ENCODE measurements around the gene ARSI.

Gene ARSI

GRCh38 chr5:150289551-150290390 is 12.9 kb downstream of the ARSI start, which contains the start of gene CAMK2A:
Gene CAMK2A, minus strand, starts transcription at chr5:150289773. Its CDS starts 148 bp downstream, at chr5:150289625.
- peak; percentile 17 for DNase-seq

- no peak for DNase-seq
These were observed 13.9 kb downstream of the ARSI start for GRCh38 chr5:150288791-150289190.

GRCh38 chr5:150288361-150288760 is 14.3 kb downstream of the ARSI start:
- DNase-seq, result no peak

GRCh38 chr5:150286820-150287219 is 15.9 kb downstream of the ARSI start:
- DNase-seq, result peak; percentile 27

GRCh38 chr5:150285114-150285513 is 17.6 kb downstream of the ARSI start:
- no peak for DNase-seq

- DNase-seq, result no peak
These were observed 18.4 kb downstream of the ARSI start for GRCh38 chr5:150284311-150284710.

DNA sequence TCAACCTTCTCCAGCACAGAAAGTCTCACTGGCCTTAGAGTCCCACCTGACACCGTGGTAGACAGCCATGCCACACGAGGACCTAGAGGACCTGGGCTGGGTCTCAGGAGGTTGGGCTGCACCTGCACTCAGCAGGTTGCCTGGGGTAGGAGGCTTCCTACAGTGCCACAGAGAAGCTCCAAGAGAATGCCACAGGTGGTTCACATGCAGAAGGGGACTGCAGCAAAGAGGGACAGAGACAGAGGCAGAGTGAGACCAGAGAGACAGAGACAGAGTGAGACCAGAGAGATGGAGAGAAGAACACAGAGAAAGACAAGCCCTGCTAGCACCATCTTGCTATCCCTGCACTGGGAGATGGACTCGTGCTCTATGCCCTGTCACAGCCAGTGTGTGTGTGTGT is 18.8 kb downstream of the ARSI start:
- DNase-seq, result no peak

DNA sequence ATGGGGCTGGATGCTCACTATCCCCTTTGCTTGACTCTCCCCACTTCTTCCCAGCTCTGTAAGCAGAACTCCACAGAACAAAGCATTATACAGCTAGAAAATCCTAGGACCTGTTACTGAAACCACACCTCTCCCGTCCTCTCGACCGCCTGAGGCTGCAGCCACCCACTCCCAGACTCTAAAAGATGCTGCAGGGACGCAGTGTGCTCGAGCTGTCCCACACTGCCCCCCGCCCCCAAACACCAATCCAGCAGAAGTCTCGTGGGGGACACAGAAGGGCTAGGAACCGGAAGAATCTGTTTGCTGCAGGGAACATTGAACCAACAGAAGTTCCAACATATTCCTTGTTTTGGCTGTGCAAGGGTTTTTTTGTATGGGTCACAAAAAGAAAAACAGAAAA is 20.7 kb downstream of the ARSI start:
- DNase-seq, result no peak

DNA sequence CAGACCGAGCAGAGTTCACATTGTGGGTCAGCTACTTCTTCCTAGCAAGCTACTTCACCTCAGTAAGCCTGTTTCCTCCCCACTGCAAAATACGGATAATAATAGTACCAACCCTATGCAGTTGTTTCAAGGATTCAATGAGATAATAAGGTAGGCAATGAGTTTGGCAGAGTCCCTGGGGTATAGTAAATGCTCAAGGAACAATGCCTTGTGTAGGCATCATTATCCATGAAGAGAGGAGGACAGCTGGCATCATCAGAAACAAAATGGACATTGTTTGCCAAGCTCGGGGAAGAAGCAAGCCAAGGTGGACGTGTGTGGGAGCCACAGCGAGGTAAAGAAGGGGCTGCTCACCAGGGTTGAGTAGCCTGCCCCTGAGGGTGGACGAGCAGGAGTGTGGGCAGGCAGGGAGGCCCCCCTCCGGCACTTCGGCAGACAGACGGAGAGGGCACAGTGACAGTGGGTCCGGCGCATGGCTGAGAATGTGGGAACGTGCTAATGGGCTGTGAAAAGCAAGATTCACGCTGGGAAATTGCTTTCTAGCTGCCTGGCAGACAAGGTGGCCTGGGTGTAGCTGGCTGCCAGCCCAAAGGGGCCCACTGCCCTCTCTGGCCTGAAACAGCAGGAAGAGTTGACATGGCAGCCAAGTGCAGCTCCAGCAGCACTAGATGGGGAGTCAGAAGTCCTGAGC is 23.2 kb downstream of the ARSI start:
- no peak for DNase-seq

DNA sequence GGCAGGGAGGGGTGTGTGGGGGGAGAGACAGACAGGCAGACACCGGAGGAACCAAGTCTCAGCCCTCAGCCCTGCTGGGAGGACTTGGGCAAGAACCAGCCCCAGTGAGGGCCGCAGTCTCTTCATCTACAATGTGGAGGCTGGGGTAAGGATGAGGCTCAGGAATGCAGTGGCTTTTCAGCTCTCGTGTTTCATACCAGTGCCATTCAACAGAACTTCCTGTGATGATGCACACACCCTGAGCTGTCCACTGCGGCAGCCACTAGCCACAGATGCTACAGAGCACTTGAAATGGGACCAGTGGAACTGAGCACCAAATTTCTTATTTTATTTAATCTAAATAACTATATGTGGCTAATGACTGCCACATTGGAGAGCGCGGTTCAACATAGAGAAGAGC is 23.8 kb downstream of the ARSI start:
- no peak for DNase-seq

DNA sequence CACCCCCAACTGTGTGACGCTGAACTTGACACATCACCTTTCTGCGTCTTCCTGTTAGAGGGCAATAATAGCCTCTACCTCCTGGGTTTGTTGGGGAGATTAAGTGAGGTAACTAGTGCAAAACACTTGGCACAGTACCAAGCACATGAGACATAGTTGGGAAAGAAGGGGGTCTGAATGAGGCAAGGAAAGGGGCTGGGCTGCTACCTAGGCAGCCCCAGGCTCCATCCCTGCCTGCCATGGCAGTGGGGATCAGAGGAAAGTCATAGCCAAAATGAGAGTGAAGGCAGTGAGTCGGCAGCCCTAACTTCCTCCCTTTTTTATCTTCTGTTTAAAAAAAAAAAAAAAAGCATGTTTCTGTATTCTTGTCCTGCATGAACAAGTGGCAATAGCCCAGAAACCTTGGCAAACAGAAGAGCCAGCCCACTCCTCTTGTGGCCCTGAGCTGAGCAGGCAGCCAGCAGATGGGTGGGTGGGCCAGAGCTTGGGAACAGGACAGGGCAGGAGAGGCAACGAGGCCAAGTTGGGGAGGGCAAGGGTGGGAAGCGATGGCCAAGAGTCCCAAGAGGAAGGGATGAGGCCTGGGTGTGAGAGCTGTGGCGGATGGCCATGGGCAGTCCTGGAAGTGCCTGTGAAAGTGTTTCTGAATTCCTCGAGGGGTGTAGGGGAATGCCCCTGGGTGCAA is 24.5 kb downstream of the ARSI start:
- no peak for DNase-seq

- DNase-seq, result no peak
These were observed 25.7 kb downstream of the ARSI start for GRCh38 chr5:150277043-150277442.

- DNase-seq, result no peak
These were observed 27.9 kb downstream of the ARSI start for GRCh38 chr5:150274811-150275210.

- DNase-seq, result no peak
These were observed 30.2 kb downstream of the ARSI start for GRCh38 chr5:150272531-150272930.

- DNase-seq, result no peak
These were observed 30.8 kb downstream of the ARSI start for GRCh38 chr5:150271923-150272322.

DNA sequence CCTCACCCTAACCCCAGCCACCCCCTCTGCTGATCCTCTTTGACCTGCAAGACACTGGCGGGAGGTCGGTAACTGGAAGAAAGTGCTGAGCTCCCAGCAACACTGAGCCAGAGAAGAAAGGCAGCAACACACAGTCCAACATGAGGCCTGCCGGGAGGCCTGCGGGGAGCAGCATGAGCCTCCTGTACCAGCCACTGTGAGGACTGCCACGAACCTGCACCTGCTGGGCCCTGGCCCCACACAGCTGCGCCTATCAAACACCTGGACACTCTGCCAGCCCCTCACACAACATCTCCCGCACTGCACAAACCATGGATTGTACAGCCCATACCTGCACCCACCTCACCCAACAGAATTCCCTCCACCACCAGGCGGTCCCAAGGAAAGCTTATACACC is 31.4 kb downstream of the ARSI start:
- DNase-seq, result no peak

GRCh38 chr5:150270541-150271295 is 32.0 kb downstream of the ARSI start:
- DNase-seq, result no peak

GRCh38 chr5:150266871-150267291 is 35.8 kb downstream of the ARSI start:
- DNase-seq, result no peak

DNA sequence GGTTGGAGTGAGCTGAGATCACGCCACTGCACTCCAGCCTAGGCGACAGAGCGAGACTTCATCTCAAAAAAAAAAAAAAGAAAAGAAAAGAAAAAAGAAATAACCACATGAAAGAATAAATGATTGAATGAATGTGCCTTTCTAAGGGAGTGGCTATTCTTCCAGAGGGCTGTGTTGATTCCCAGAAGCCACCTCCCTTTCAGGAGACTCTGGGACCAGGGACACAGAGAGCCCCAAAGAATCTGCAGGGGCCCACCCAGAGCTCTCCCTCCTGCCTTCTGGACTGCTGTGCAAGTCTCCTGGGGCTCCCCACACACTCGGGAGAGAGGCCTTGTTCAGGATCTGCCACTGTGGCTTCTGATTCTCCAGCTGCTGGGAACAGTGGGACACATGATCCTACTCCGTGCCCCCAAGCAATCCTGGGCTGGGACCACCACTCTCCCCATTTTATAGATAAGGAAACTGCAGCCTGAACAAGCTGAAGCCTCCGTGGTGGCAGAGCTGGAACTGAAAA is 36.8 kb downstream of the ARSI start:
- no peak for DNase-seq

- DNase-seq, result no peak
These were observed 37.8 kb downstream of the ARSI start for GRCh38 chr5:150264667-150265603.

DNA sequence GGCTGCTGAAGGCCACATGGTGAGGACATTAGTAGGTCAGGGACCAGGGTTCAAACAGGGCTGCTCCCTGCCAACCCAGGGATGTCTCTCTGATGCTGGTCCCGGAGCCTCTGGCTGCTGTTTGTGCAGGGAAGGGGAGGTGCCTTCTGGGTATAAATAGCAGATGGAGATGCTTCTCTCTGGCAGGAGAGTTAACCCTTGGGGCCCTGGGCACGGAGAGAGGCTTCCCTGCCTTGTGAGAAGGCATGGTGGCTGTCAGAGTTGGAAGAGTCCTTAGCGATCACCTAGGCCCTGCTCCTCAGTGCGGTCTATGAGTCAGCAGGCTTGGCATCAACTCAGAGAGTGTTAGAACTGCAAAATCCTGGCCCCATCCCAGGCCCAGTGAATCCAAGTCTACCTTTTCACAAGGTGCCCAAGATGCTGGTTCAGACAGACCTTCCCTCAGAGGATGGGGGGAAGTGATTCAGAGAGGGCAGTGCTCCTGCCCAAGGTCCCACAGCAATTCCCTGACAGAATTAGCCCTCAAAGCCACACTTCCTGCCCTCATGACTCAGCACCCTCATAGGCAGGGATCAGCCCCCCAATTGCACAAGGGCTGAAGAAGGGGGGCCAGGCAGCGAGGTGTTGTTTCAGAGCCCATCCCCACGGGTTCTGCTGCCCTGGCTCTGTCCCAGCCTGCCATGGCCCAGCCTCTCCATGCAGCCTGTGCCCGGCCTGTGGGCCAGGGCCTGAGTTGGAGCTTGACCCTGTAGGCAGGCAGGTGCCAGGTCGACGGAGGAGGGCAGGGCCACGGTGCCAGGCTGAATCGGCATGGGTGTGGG is 38.7 kb downstream of the ARSI start:
- peak; percentile 24 for DNase-seq

Measured in NCI-H510A treated with DMSO at 0.1 percent for 48 hours (cell line).